ENCODE measurements around the gene SLC1A5. TPM values are rescaled to one million over a fixed set of nuclear protein-coding genes. Genes with fewer than 3 reads are reported as not detected.
A peak's percentile ranks its signal among the peaks of the same experiment; 100 is the strongest.

The SLC1A5 gene
- total RNA-seq, 1 experiment from 2014 or later = 284 TPM

DNA sequence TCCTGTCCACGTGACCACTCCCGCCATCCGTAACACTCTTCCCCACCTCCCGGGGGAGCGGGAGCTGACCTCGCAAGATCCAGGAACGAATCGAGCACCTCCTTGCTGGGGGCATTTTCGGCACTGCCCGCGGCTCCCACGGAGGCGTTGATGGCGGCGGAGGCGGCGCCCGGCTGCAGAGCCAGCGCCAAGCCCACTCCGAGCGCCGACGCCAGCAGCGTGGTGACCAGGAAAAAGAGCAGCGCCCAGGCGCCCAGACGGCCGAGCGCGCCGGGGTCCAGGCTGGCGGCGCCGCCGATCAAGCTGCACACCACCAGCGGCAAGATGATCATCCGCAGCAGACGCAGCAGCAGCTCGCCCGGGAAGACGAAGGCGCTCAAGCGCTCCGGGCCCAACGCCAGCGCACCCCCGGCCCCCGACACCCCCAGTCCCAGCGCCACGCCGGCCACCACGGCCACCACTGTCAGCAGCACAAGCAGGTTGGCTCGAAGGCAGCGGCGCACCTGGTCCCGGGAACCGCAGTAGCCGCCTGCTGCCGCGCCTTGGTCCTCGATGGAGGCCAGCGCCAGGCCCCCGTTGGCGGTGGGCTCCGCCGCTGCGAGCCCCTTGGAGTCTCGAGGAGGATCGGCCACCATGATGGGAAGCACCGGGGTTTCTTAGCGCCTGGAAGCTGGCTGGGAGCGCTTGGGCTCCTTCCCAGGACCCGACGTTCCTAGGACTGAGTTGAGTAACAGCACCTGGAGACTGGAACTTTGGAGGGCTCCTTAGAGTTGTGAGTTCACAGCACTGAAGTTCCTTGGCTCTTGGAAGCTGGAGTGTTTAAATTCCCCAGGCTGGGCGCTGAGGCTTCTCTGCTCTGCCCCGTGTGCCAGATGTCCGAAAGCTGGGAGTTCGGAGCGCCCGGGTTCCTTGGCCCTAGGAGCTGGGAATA is 798 bp downstream of the SLC1A5 start:
- CTCF ChIA-PET = interaction anchor here (0.6 kb wide), 1 partner anchor 42 kb away, joined by 3 read pairs; no protein-coding TSS in a partner anchor
- Histone ChIP-seq H3K4me1 (ENCODE audit: control insufficient read depth in 1 of 2, insufficient read depth in 2 of 2, low read length in 2 of 2) (peaks cover 35 to 54% of the 10 kb centered on the region in 2 experiments), H2AFZ (ENCODE audit: low read depth, low read length, poor library complexity, severe bottlenecking) (no peak overlapping the region), H4K20me1 (ENCODE audit: insufficient read depth) (peaks cover 4% of the 10 kb centered on the region; the same call in 1 of the 2 replicates), H3K79me2 (ENCODE audit: insufficient read depth, low read length) (peaks cover 58% of the 10 kb centered on the region), H3K36me3 (ENCODE audit: control insufficient read depth in 1 of 2, insufficient read depth in 2 of 2, low read length in 2 of 2) (peaks cover 9 to 28% of the 10 kb centered on the region in 2 experiments; a peak in 3 of 4 replicates), H3K9ac (ENCODE audit: low read length) (peak overlapping the region; percentile 92), H3K9me2 (ENCODE audit: insufficient read depth) (no peaks in the 10 kb centered on the region), H3K27me3 (ENCODE audit: insufficient read depth, low read length) (no peaks in the 10 kb centered on the region), H3K4me2 (ENCODE audit: low read length) (peak overlapping the region; percentile 77), H3K9me3 (ENCODE audit: control insufficient read depth in 1 of 2, insufficient read depth in 1 of 2, low read depth in 1 of 2, low read length in 2 of 2) (no peaks in the 10 kb centered on the region), H3K27ac (ENCODE audit: low read depth, low read length) (peak overlapping the region; percentile 91), H3K4me3 (replicated peaks in 1 of 2; ENCODE audit: low read depth in 1 of 2, low read length in 2 of 2) (peak overlapping the region; percentile 93 to 96)
- RAD21 ChIA-PET (ENCODE audit: low non-redundant PET in 1 of 2, low total read pairs in 2 of 2, uncharacterized antibody in 2 of 2, unreplicated experiment in 2 of 2) = interaction anchor here in 1 of 2 experiments (0.7 kb wide), 1 partner anchor 43 kb away, joined by 4 read pairs; no protein-coding TSS in a partner anchor
- ATAC-seq = peak; percentile 12
- intact Hi-C loops (cut with micrococcal nuclease) = loop anchor here (5.0 kb wide), 1 partner anchor 45 kb away; no protein-coding TSS in a partner anchor
- POLR2A ChIA-PET = interaction anchor here (0.6 to 3.4 kb wide), 10 partner anchors 9 to 59 kb away, joined by 3 to 26 read pairs (median 4); no protein-coding TSS in a partner anchor
- BruUV-seq (replicated peaks) = TSS peak; percentile 68
- no peak for DNase-seq (ENCODE audit: low read depth, low spot score)
- TF ChIP-seq FOSL1 (IDR thresholded peaks at IDR 0.05; ENCODE audit: low read depth) = no peak
- no peak for TF ChIP-seq CTCF (IDR thresholded peaks at IDR 0.05 in 2 of 3, conservative IDR thresholded peaks at IDR 0.05 in 1 of 3; ENCODE audit: borderline replicate concordance in 1 of 3, insufficient read depth in 1 of 3, low read depth in 2 of 3, low read length in 2 of 3)
- TF ChIP-seq POLR2A (IDR thresholded peaks at IDR 0.05; ENCODE audit: borderline replicate concordance, extremely low read depth, insufficient read depth, insufficient read length) = peak; percentile 45
- TF ChIP-seq TCF7L2 (IDR thresholded peaks at IDR 0.05; ENCODE audit: borderline replicate concordance, extremely low read depth, insufficient read depth, insufficient read length) = no peak
- TF ChIP-seq ZNF274 (IDR thresholded peaks at IDR 0.05; ENCODE audit: low read depth, low read length) = no peak

Measured in HCT116 (cell line).